Activated CD4-positive, alpha-beta T cell treated with anti-CD3 and anti-CD28 coated beads, Interleukin-2, Interleukin-6, amounts not matched to agents 100 ng/mL and 50 ng/mL, durations not matched to agents 16 hours and 8 hours (primary cell): ENCODE measurements around the gene RBM33.
"Not testable (repeated sequence)": the region's sequence is repeated elsewhere in the genome, so short reads cannot be mapped to it uniquely, and the experiment has no call there.

Source experiments
- DNase-seq: peaks from one replicate; pipeline ENCODE4 v3.0.0-alpha.2; 2020

The RBM33 gene, protein sequence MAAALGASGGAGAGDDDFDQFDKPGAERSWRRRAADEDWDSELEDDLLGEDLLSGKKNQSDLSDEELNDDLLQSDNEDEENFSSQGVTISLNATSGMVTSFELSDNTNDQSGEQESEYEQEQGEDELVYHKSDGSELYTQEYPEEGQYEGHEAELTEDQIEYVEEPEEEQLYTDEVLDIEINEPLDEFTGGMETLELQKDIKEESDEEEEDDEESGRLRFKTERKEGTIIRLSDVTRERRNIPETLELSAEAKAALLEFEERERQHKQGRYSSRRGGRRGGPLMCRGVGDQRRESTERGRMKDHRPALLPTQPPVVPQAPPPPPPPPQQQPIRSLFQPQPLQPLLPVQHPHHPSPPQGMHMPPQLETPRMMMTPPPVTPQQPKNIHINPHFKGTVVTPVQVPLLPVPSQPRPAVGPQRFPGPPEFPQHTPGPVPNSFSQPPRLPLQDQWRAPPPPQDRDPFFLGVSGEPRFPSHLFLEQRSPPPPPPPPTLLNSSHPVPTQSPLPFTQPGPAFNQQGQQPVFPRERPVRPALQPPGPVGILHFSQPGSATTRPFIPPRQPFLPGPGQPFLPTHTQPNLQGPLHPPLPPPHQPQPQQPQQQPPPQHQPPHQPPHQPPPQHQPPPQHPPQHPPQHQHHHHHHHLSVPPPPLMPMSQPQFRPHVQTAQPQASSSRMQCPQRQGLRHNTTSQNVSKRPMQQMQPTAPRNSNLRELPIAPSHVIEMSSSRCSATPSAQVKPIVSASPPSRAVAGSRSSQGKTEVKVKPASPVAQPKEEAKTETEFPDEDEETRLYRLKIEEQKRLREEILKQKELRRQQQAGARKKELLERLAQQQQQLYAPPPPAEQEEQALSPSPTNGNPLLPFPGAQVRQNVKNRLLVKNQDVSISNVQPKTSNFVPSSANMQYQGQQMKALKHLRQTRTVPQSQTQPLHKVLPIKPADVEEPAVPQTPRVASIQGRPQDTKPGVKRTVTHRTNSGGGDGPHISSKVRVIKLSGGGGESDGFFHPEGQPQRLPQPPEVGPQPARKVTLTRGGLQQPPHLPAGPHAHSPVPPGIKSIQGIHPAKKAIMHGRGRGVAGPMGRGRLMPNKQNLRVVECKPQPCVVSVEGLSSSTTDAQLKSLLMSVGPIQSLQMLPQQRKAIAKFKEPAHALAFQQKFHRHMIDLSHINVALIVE

DNA sequence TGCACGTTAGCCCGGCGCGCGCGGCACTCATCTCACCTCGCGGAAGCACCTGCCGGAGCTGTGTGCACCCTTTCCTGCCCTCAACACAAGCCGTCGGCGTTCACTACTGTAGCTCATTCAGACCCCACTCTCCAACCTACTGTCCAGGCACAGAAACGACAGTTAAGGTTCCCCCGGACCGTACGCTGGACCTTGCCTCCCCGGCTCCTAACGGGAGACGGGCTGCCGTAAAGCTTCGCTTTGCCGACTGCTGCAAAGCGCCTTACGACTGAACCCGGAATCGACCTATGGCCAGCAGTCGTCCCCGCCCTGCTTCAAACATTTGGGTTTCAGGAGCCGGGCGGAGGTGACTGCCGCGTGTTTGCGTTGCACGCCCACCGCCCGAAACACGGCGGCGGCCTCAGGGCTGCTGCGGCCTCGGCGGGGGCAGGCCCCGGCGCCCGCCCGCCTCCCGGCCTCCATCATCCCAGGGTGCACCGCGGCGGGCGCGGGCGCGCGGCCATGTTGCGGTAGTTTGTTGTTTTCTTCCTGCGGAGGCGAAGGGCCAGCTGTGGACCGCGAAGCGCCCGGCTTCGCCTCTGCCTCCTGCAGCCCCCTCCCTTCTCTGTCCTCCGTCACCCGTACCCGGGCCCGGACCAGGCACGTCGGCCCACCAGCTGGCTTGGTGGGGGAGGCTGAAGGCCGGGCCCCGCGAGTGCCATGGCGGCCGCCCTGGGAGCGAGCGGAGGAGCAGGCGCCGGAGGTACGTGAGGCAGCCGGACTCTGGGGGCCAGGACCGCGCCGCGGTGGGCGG, at the start of gene RBM33:
Gene RBM33, plus strand, starts transcription at position 484 of the 793 bp plus-strand sequence. Its CDS starts 216 bp downstream, at position 700.
- peak; percentile 88 for DNase-seq

DNA sequence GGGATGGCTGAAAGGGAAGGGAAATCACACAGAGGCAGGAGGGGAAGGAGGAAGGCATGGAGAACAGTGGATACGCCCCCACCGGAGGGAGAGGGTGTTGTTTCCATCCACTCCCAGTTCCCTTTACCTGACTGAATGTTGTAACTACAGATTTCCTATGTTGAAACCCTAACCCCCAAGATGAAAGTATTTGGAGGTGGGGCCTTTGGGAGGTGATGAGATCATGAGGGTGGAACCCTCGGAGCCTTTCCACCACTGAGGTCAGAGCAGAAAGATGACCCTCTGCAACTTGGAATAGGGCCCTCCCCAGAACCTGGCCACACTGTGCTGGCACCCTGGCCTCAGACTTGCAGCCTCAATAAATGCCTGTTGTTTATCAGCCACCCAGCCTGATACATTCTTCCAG, 49.5 kb upstream of the RBM33 start:
- DNase-seq, result no peak

DNA sequence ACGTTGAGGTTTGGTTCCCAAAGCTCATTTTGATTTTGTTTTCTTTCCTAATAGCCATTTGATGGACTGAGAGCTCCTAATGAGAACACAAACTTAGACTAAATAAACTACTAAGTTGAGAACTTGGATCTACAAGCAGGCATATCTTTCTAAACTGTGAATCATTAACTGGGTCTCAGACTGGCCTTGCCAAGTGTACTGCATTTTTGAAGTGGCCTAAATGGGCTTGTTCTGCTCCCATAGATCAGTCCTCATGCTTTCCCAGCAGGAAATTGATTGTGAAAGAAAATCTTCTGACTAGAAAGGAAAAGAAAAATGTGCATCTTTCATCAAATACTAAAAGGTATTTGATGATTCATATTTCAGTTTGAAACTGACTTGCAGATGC, 46.7 kb upstream of the RBM33 start:
- DNase-seq, result no peak

GRCh38 chr7:155598810-155599210, 45.7 kb upstream of the RBM33 start:
- peak; percentile 89 for DNase-seq

GRCh38 chr7:155602156-155602555, 42.3 kb upstream of the RBM33 start:
- DNase-seq, result no peak

- no peak for DNase-seq
Observed at GRCh38 chr7:155602750-155603149, 41.7 kb upstream of the RBM33 start.

GRCh38 chr7:155603205-155603857, 41.1 kb upstream of the RBM33 start:
- no peak for DNase-seq

DNA sequence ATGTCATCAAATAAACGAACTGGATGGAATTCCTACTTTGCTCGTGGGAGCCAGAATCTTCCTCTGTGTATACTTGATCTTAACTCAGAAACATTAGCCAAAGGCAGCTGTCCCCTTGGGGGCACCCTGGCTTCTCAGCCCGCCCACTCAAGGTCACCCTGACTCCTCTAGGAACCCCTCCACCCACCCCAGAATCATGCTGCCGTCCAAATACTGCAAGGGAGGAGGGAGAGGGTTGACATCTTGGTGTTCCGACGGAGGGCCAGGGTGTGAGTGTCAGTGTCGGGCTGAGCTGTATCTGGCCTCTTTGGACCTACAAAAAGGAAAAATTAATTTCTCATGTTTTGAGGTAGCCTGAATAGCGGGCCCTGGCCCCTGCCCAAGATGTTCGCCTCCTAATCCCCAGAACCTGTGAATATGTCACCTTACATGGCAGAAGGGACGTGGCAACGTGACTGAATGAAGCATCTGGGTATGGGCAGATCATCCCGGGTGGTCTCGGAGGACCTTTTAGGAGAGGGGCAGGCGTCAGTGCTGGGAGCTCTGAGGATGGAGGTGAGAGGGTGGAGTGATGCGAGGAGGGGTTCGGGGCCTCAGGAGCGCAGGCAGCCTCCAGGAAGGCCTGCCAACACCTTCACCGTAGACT, 40.5 kb upstream of the RBM33 start:
- no peak for DNase-seq

DNA sequence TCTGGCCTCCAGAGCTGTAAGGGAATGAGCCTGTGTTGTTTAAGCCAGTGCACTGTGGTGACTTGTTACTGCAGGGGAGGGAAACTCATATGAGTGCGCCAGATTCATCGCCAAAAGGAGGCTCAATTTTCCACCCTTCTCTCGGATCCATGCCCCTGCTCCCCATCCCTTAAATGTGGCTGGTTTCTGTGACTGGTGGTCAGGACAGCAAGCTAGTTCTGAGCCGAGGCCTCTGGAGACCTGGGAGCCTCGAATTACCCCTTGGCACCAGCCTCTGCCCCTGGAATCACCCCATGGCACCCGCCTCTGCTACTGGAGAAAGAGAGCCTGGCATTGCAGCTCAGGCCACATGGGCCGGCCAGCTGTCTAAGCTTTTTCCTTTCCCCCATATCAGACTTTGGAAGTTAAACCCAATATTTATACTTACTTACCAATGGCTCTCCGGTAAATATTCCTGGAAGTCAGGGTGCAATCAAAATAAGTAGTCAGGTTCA, 39.9 kb upstream of the RBM33 start:
- DNase-seq, result no peak

- DNase-seq, result no peak
Observed at GRCh38 chr7:155609185-155609584, 35.3 kb upstream of the RBM33 start.

- no peak for DNase-seq
Observed at GRCh38 chr7:155610633-155611193, 33.7 kb upstream of the RBM33 start.

- DNase-seq, result no peak
Observed at GRCh38 chr7:155611808-155612447, 32.5 kb upstream of the RBM33 start.

GRCh38 chr7:155612658-155613057, 31.8 kb upstream of the RBM33 start:
- DNase-seq, result no peak

DNA sequence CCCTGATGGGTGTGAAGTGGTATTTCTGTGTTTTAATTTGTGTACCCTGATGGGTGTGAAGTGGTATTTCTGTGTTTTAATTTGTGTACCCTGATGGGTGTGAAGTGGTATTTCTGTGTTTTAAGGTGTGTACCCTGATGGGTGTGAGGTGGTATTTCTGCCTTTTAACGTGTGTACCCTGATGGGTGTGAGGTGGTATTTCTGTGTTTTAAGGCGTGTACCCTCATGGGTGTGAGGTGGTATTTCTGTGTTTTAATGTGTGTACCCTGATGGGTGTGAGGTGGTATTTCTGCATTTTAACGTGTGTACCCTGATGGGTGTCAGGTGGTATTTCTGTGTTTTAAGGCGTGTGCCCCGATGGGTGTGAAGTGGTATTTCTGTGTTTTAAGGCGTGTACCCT, 29.4 kb upstream of the RBM33 start:
- not testable (repeated sequence) for DNase-seq

DNA sequence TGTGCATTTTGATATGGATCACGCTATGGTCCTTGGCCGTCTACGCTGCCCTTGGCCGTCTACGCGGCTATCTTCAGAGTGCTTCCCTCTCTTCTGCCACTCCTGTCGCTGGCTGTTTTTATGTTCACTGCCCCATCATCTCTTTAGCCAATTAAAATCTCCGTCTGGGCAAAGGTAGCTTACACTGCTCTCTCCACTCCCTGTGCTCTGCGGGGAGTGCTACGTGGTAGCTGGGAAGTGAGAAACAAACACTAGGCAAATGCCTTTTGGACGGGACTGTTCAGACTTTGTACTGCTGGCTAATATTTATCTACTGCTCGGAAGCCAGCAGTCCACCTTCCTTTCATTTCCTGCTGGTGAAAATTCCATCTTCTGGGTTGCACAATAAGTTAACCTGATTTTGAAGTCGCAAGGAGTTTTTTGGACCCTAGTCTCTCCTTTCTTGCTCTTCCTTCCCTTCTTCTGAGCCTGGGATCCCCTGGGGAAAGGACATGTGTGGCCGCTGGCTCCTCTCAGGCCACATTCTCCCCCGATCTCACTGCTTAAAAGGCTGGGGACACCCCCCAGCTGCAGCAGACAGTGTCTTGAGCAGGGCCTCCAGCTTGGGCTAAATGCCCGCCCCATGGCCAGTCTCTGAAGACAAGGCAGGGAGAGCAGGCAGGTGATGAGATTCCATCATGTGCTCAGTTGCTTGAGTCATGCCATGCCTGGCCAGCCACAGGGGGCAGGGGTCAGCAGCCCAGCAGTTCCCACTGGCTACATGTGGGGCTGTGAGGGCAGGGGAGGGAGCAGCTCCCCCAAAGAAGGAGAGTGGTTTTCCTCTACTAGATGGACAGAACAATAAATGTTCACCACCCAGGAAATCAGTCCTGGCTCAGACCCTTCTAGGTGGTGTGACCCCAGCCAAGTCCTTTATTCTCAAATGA, 25.5 kb upstream of the RBM33 start:
- DNase-seq, result no peak

- DNase-seq, result no peak
Observed at GRCh38 chr7:155619634-155620271, 24.7 kb upstream of the RBM33 start.

GRCh38 chr7:155620497-155620896, 24.0 kb upstream of the RBM33 start:
- DNase-seq, result no peak

GRCh38 chr7:155621418-155621980, 23.0 kb upstream of the RBM33 start:
- no peak for DNase-seq
